ENCODE data around the gene ADAMTS16.

The ADAMTS16 gene

GRCh38 chr5:5220901-5221631 lies 80.9 kb downstream of the ADAMTS16 start:
- H3K27ac ChIP-seq (ENCODE audit: insufficient read depth, low read depth, low read length, poor library complexity, severe bottlenecking), result no peak overlapping the region
- H3K36me3 ChIP-seq (ENCODE audit: control insufficient read depth, insufficient read depth, low read length), result no peaks in the 10 kb centered on the region
- H3K4me3 ChIP-seq (ENCODE audit: insufficient read depth, low read depth, low read length), result no peak overlapping the region
- H3K27me3 ChIP-seq (ENCODE audit: control insufficient read depth, insufficient read depth, low read length, poor library complexity, severe bottlenecking), result no peaks in the 10 kb centered on the region
- WGBS, 2 experiments, result 93 to 96% methylated on average over 13 to 14 of the region's 14 CpGs
- no peaks in the 10 kb centered on the region for H3K9me3 ChIP-seq (ENCODE audit: control insufficient read depth, low read length)
- no peaks in the 10 kb centered on the region for H3K4me1 ChIP-seq (ENCODE audit: control insufficient read depth, insufficient read depth, low read length)

GRCh38 chr5:5221724-5222123 lies 81.6 kb downstream of the ADAMTS16 start:
- H3K27me3 ChIP-seq (ENCODE audit: control insufficient read depth, insufficient read depth, low read length, poor library complexity, severe bottlenecking), result no peaks in the 10 kb centered on the region
- H3K9me3 ChIP-seq (ENCODE audit: control insufficient read depth, low read length), result no peaks in the 10 kb centered on the region
- H3K36me3 ChIP-seq (ENCODE audit: control insufficient read depth, insufficient read depth, low read length), result no peaks in the 10 kb centered on the region
- WGBS, 2 experiments, result 93 to 95% methylated on average over 4 of the region's 4 CpGs
- H3K27ac ChIP-seq (ENCODE audit: insufficient read depth, low read depth, low read length, poor library complexity, severe bottlenecking), result no peak overlapping the region
- H3K4me3 ChIP-seq (ENCODE audit: insufficient read depth, low read depth, low read length), result no peak overlapping the region
- H3K4me1 ChIP-seq (ENCODE audit: control insufficient read depth, insufficient read depth, low read length), result no peaks in the 10 kb centered on the region

- H3K4me3 ChIP-seq (ENCODE audit: insufficient read depth, low read depth, low read length), result no peak overlapping the region
- H3K36me3 ChIP-seq (ENCODE audit: control insufficient read depth, insufficient read depth, low read length), result no peaks in the 10 kb centered on the region
- H3K27me3 ChIP-seq (ENCODE audit: control insufficient read depth, insufficient read depth, low read length, poor library complexity, severe bottlenecking), result no peaks in the 10 kb centered on the region
- no peak overlapping the region for H3K27ac ChIP-seq (ENCODE audit: insufficient read depth, low read depth, low read length, poor library complexity, severe bottlenecking)
- no peaks in the 10 kb centered on the region for H3K9me3 ChIP-seq (ENCODE audit: control insufficient read depth, low read length)
- no peaks in the 10 kb centered on the region for H3K4me1 ChIP-seq (ENCODE audit: control insufficient read depth, insufficient read depth, low read length)
- 93 to 96% methylated on average over 8 of the region's 8 CpGs for WGBS, 2 experiments
Measured at GRCh38 chr5:5231576-5231975, 91.4 kb downstream of the ADAMTS16 start.

- H3K27me3 ChIP-seq (ENCODE audit: control insufficient read depth, insufficient read depth, low read length, poor library complexity, severe bottlenecking), result no peaks in the 10 kb centered on the region
- no peak overlapping the region for H3K4me3 ChIP-seq (ENCODE audit: insufficient read depth, low read depth, low read length)
- no peak overlapping the region for H3K27ac ChIP-seq (ENCODE audit: insufficient read depth, low read depth, low read length, poor library complexity, severe bottlenecking)
- no peaks in the 10 kb centered on the region for H3K36me3 ChIP-seq (ENCODE audit: control insufficient read depth, insufficient read depth, low read length)
- no peaks in the 10 kb centered on the region for H3K4me1 ChIP-seq (ENCODE audit: control insufficient read depth, insufficient read depth, low read length)
- 90 to 96% methylated on average over 11 of the region's 11 CpGs for WGBS, 2 experiments
- no peaks in the 10 kb centered on the region for H3K9me3 ChIP-seq (ENCODE audit: control insufficient read depth, low read length)
Measured at GRCh38 chr5:5234912-5235311, 94.8 kb downstream of the ADAMTS16 start.

- H3K27me3 ChIP-seq (ENCODE audit: control insufficient read depth, insufficient read depth, low read length, poor library complexity, severe bottlenecking), result no peaks in the 10 kb centered on the region
- no peak overlapping the region for H3K4me3 ChIP-seq (ENCODE audit: insufficient read depth, low read depth, low read length)
- 88 to 97% methylated on average over 4 of the region's 4 CpGs for WGBS, 2 experiments
- H3K27ac ChIP-seq (ENCODE audit: insufficient read depth, low read depth, low read length, poor library complexity, severe bottlenecking), result no peak overlapping the region
- H3K36me3 ChIP-seq (ENCODE audit: control insufficient read depth, insufficient read depth, low read length), result no peaks in the 10 kb centered on the region
- H3K9me3 ChIP-seq (ENCODE audit: control insufficient read depth, low read length), result no peaks in the 10 kb centered on the region
- no peaks in the 10 kb centered on the region for H3K4me1 ChIP-seq (ENCODE audit: control insufficient read depth, insufficient read depth, low read length)
Measured at GRCh38 chr5:5235685-5236084, 95.6 kb downstream of the ADAMTS16 start.

GRCh38 chr5:5239191-5239590 lies 99.1 kb downstream of the ADAMTS16 start:
- H3K9me3 ChIP-seq (ENCODE audit: control insufficient read depth, low read length), result no peaks in the 10 kb centered on the region
- WGBS, 2 experiments, result 84 to 92% methylated on average over 10 of the region's 10 CpGs

GRCh38 chr5:5240234-5240633 lies 100.1 kb downstream of the ADAMTS16 start:
- WGBS, 2 experiments, result 94 to 98% methylated on average over 8 of the region's 8 CpGs
- H3K36me3 ChIP-seq (ENCODE audit: control insufficient read depth, insufficient read depth, low read length), result no peaks in the 10 kb centered on the region
- H3K4me1 ChIP-seq (ENCODE audit: control insufficient read depth, insufficient read depth, low read length), result no peaks in the 10 kb centered on the region
- H3K27ac ChIP-seq (ENCODE audit: insufficient read depth, low read depth, low read length, poor library complexity, severe bottlenecking), result no peak overlapping the region
- H3K9me3 ChIP-seq (ENCODE audit: control insufficient read depth, low read length), result no peaks in the 10 kb centered on the region
- H3K4me3 ChIP-seq (ENCODE audit: insufficient read depth, low read depth, low read length), result no peak overlapping the region
- no peaks in the 10 kb centered on the region for H3K27me3 ChIP-seq (ENCODE audit: control insufficient read depth, insufficient read depth, low read length, poor library complexity, severe bottlenecking)

More at GRCh38 chr5:5239191-5239590, 99.1 kb downstream of the ADAMTS16 start:
- H3K4me3 ChIP-seq (ENCODE audit: insufficient read depth, low read depth, low read length), result no peak overlapping the region
- H3K36me3 ChIP-seq (ENCODE audit: control insufficient read depth, insufficient read depth, low read length), result no peaks in the 10 kb centered on the region
- H3K4me1 ChIP-seq (ENCODE audit: control insufficient read depth, insufficient read depth, low read length), result no peaks in the 10 kb centered on the region
- H3K27ac ChIP-seq (ENCODE audit: insufficient read depth, low read depth, low read length, poor library complexity, severe bottlenecking), result no peak overlapping the region
- H3K27me3 ChIP-seq (ENCODE audit: control insufficient read depth, insufficient read depth, low read length, poor library complexity, severe bottlenecking), result no peaks in the 10 kb centered on the region

- H3K27me3 ChIP-seq (ENCODE audit: control insufficient read depth, insufficient read depth, low read length, poor library complexity, severe bottlenecking), result no peaks in the 10 kb centered on the region
- WGBS, 2 experiments, result 84% methylated on average over 11 of the region's 11 CpGs
- H3K4me3 ChIP-seq (ENCODE audit: insufficient read depth, low read depth, low read length), result no peak overlapping the region
- no peak overlapping the region for H3K27ac ChIP-seq (ENCODE audit: insufficient read depth, low read depth, low read length, poor library complexity, severe bottlenecking)
- no peaks in the 10 kb centered on the region for H3K9me3 ChIP-seq (ENCODE audit: control insufficient read depth, low read length)
- no peaks in the 10 kb centered on the region for H3K36me3 ChIP-seq (ENCODE audit: control insufficient read depth, insufficient read depth, low read length)
- no peaks in the 10 kb centered on the region for H3K4me1 ChIP-seq (ENCODE audit: control insufficient read depth, insufficient read depth, low read length)
Measured at GRCh38 chr5:5242056-5242455, 101.9 kb downstream of the ADAMTS16 start.

GRCh38 chr5:5246736-5247135 lies 106.6 kb downstream of the ADAMTS16 start:
- WGBS, 2 experiments, result 95 to 97% methylated on average over 8 of the region's 8 CpGs
- no peak overlapping the region for H3K4me3 ChIP-seq (ENCODE audit: insufficient read depth, low read depth, low read length)
- H3K27ac ChIP-seq (ENCODE audit: insufficient read depth, low read depth, low read length, poor library complexity, severe bottlenecking), result no peak overlapping the region

GRCh38 chr5:5250758-5251157 lies 110.6 kb downstream of the ADAMTS16 start:
- Histone ChIP-seq H3K36me3 (ENCODE audit: control insufficient read depth, insufficient read depth, low read length) (no peaks in the 10 kb centered on the region), H3K9me3 (ENCODE audit: control insufficient read depth, low read length) (no peaks in the 10 kb centered on the region), H3K4me1 (ENCODE audit: control insufficient read depth, insufficient read depth, low read length) (no peaks in the 10 kb centered on the region), H3K27me3 (ENCODE audit: control insufficient read depth, insufficient read depth, low read length, poor library complexity, severe bottlenecking) (no peaks in the 10 kb centered on the region), H3K27ac (ENCODE audit: insufficient read depth, low read depth, low read length, poor library complexity, severe bottlenecking) (no peak overlapping the region), H3K4me3 (ENCODE audit: insufficient read depth, low read depth, low read length) (no peak overlapping the region)
- WGBS, 2 experiments, result 90 to 98% methylated on average over 6 of the region's 6 CpGs

More at GRCh38 chr5:5246736-5247135, 106.6 kb downstream of the ADAMTS16 start:
- Histone ChIP-seq H3K9me3 (ENCODE audit: control insufficient read depth, low read length) (no peaks in the 10 kb centered on the region), H3K4me1 (ENCODE audit: control insufficient read depth, insufficient read depth, low read length) (no peaks in the 10 kb centered on the region), H3K27me3 (ENCODE audit: control insufficient read depth, insufficient read depth, low read length, poor library complexity, severe bottlenecking) (no peaks in the 10 kb centered on the region), H3K36me3 (ENCODE audit: control insufficient read depth, insufficient read depth, low read length) (no peaks in the 10 kb centered on the region)

Data from ectodermal cell (in vitro differentiated cells).